K562 (cell line): ENCODE data around the gene KANK2. TPM values are rescaled to one million over a fixed set of nuclear protein-coding genes. Genes with fewer than 3 reads are reported as not detected.

ENCODE experiments used
- CBFA2T2 ChIP-seq: fragments of 450-650 bp; conservative IDR thresholded peaks from 2 replicates; pipeline ENCODE4 v1.6.1; 2017; ENCODE audit warnings: mild to moderate bottlenecking
- ELK1 ChIP-seq: sonication (generic); formaldehyde crosslinking; IDR thresholded peaks from 2 replicates; pipeline ENCODE4 v1.8.1; 2022; ENCODE audit warnings: missing genetic modification reagents
- GABPB1 ChIP-seq: sonication (generic); formaldehyde crosslinking; IDR thresholded peaks from 2 replicates; pipeline ENCODE4 v1.8.0; 2022; ENCODE audit warnings: mild to moderate bottlenecking, missing genetic modification reagents
- GATA2 ChIP-seq: sonication (generic); formaldehyde crosslinking; IDR thresholded peaks from 2 replicates; pipeline ENCODE4 v1.4.0; 2020; ENCODE audit warnings: mild to moderate bottlenecking, missing genetic modification reagents
- IRF2 ChIP-seq: sonication (generic); formaldehyde crosslinking; IDR thresholded peaks from 2 replicates; pipeline ENCODE4 v1.8.1; 2022; ENCODE audit warnings: mild to moderate bottlenecking, missing genetic modification reagents
- KLF1 ChIP-seq: fragments of 450-650 bp; IDR thresholded peaks from 2 replicates; pipeline ENCODE4 v1.6.1; 2016; ENCODE audit warnings: missing genetic modification characterization, missing compliant biosample characterization
- LCOR ChIP-seq: sonication (generic); formaldehyde crosslinking; IDR thresholded peaks from 2 replicates; pipeline ENCODE4 v1.8.0; 2022; ENCODE audit warnings: mild to moderate bottlenecking, missing genetic modification reagents
- MAX ChIP-seq: sonication (generic); formaldehyde crosslinking; IDR thresholded peaks from 2 replicates; pipeline ENCODE4 v1.9.0; 2022; ENCODE audit warnings: mild to moderate bottlenecking, missing genetic modification reagents
- MXD1 ChIP-seq: fragments of 250-450 bp; sonication (Bioruptor Pico); IDR thresholded peaks from 2 replicates; pipeline ENCODE4 v1.8.0; 2021; ENCODE audit warnings: borderline replicate concordance, mild to moderate bottlenecking, moderate library complexity; ENCODE audit not compliant: poor library complexity, severe bottlenecking
- RBM14 ChIP-seq: fragments of 200-400 bp; formaldehyde crosslinking; IDR thresholded peaks from 2 replicates; pipeline ENCODE4 v1.6.1; 2018; ENCODE audit warnings: low read depth, mild to moderate bottlenecking, low read length, moderate library complexity, borderline replicate concordance; ENCODE audit not compliant: insufficient read depth
- VEZF1 ChIP-seq: fragments of 200-800 bp; sonication (Bioruptor generic); IDR thresholded peaks from 2 replicates; pipeline ENCODE4 v1.6.1; 2017; ENCODE audit warnings: missing genetic modification characterization, missing compliant biosample characterization
- ZNF583 ChIP-seq: fragments of 250-450 bp; sonication (Bioruptor Pico); IDR thresholded peaks from 2 replicates; pipeline ENCODE4 v1.4.0; 2020
- polyA plus RNA-seq, 8 experiments: library from polyadenylated mRNA; depleted of rRNA in 4 of 8; stranded (reverse) in 5 of 8; unstranded in 3 of 8; fragments of >200 nt; fragmentation: Nextera tagmentation in 2 of 8; fragmentation: Illumina TruSeq in 1 of 8; extraction: Ambion mirVana in 2 of 8; extraction: Trizol in 1 of 8; gene quantifications; 2 replicates each; pipeline versions ENCODE4 v1.2.1 to v1.2.3, GENCODE V29; 2011 to 2014; ENCODE audit warnings: inconsistent platforms in 1 of 8, missing spikeins in 1 of 8
- total RNA-seq, 7 experiments: library from RNA; depleted of rRNA in 6 of 7; stranded (reverse); fragments of >200 nt in 6 of 7; fragmentation: Illumina TruSeq in 2 of 7; extraction: Trizol in 2 of 7; gene quantifications; 2 replicates each; pipeline versions ENCODE4 v1.2.1 to v1.2.3, GENCODE V29; 2011 to 2021; ENCODE audit warnings: low replicate concordance in 1 of 7
- TF ChIP-seq, protein P1 (sequence below), 2 experiments: fragments of 450-650 bp in 1 of 2; sonication (generic) in 1 of 2; formaldehyde crosslinking in 1 of 2; IDR thresholded peaks in 1 of 2; conservative IDR thresholded peaks in 1 of 2; 2 replicates each; pipeline versions ENCODE4 v1.6.1 to v1.8.1; 2016 to 2023; ENCODE audit warnings: mild to moderate bottlenecking in 2 of 2, moderate library complexity in 2 of 2, inconsistent platforms in 1 of 2, missing genetic modification reagents in 1 of 2
- TF ChIP-seq, protein P2 (sequence below), 2 experiments: IDR thresholded peaks; 2 replicates each; pipeline ENCODE4 v1.6.1; 2011; ENCODE audit warnings: borderline replicate concordance in 1 of 2, control low read depth in 1 of 2, low read depth in 1 of 2, low read length in 1 of 2, mild to moderate bottlenecking in 1 of 2, mixed read lengths in 1 of 2, moderate library complexity in 1 of 2; ENCODE audit not compliant: insufficient read depth in 1 of 2, insufficient read length in 1 of 2, poor library complexity in 1 of 2, severe bottlenecking in 1 of 2; ENCODE audit errors: extremely low read depth in 1 of 2
- TF ChIP-seq, protein P3 (sequence below): fragments of 450-650 bp; IDR thresholded peaks from 2 replicates; pipeline ENCODE4 v1.6.1; 2016; ENCODE audit warnings: antibody characterized with exemption

Gene KANK2
- total and polyA plus RNA-seq, 9 of the 15 experiments (the other 6 are each of a cell fraction or from before 2014, with no cell fraction given), result 4.4 to 47.8 (median 21.3) TPM

DNA sequence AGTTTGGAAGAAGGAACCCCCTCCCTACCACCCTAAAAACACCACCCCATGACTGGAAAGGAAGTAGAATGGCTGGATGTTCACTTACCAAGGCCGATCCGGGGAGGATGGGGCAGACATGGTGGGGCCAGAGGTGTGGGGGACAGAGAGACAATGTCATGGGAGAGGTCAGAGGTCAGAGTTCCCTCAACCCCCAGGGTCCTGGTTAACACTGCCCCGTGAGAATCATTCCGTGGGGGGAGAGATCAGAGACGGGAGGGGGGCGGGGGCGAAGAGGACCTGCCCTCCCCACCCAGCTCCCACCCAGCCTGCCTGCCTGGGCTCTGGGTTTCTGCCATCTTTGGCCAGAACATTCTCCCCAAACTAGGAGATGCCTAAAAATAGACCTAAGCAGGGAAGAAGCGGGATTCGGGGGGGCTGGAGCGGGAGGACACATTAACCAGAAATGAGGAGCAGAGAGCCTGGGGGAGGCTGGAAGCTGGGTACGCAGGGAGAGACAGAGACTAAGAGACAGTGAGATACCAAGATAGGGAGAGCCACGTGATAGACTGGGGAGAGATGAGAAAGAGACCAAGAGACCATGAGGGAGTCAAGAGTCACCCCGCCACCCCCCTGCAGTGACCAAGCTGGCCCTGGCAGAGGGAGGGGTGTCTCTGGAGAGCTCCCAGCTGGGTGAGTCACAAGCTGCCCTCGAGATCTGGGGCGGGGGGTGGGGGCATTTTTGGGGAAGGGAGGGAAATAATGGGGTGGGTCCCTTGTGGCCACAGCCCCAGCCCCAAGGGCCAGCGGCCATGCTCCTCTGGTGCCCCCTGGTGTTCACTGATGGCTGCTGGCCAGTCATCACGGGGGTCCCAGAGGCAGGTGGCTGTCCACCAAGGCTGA lies 6.1 kb upstream of the KANK2 start (continued):
- TF ChIP-seq, protein P1, sequence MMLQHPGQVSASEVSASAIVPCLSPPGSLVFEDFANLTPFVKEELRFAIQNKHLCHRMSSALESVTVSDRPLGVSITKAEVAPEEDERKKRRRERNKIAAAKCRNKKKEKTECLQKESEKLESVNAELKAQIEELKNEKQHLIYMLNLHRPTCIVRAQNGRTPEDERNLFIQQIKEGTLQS (IDR thresholded peaks at IDR 0.05), result peak; percentile 56
- TF ChIP-seq, protein P1 (CRISPR knock-in tag; conservative IDR thresholded peaks at IDR 0.05), result no peak
- TF ChIP-seq ELK1 (CRISPR knock-in tag), result no peak
- TF ChIP-seq, protein P2, sequence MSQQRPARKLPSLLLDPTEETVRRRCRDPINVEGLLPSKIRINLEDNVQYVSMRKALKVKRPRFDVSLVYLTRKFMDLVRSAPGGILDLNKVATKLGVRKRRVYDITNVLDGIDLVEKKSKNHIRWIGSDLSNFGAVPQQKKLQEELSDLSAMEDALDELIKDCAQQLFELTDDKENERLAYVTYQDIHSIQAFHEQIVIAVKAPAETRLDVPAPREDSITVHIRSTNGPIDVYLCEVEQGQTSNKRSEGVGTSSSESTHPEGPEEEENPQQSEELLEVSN (IDR thresholded peaks at IDR 0.05; ENCODE audit: borderline replicate concordance in 1 of 2, extremely low read depth in 1 of 2, insufficient read depth in 1 of 2, insufficient read length in 1 of 2, low read depth in 1 of 2, low read length in 1 of 2, poor library complexity in 1 of 2, severe bottlenecking in 1 of 2), result peak in 1 of 2 experiments; percentile 29
- peak; percentile 27; the same call in 1 of the 2 replicates for TF ChIP-seq GATA2 (CRISPR knock-in tag)
- peak; percentile 96 for TF ChIP-seq VEZF1
- TF ChIP-seq GABPB1, result no peak
- no peak for TF ChIP-seq KLF1 (tag)
- 0 out of 2 replicates have a peak, but pooled peaks have one; percentile 26 for TF ChIP-seq CBFA2T2
- no peak for TF ChIP-seq IRF2
- TF ChIP-seq, protein P3, sequence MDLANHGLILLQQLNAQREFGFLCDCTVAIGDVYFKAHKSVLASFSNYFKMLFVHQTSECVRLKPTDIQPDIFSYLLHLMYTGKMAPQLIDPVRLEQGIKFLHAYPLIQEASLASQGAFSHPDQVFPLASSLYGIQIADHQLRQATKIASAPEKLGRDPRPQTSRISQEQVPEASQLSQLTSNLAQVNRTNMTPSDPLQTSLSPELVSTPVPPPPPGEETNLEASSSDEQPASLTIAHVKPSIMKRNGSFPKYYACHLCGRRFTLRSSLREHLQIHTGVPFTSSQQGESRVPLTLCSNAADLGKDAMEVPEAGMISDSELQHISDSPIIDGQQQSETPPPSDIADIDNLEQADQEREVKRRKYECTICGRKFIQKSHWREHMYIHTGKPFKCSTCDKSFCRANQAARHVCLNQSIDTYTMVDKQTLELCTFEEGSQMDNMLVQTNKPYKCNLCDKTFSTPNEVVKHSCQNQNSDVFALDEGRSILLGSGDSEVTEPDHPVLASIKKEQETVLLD, result no peak
- no peak for TF ChIP-seq MXD1 (CRISPR knock-in tag)
- no peak for TF ChIP-seq ZNF583 (CRISPR knock-in tag)
- TF ChIP-seq RBM14, result no peak
- TF ChIP-seq LCOR, result peak; percentile 34; the same call in 1 of the 2 replicates
- TF ChIP-seq MAX (CRISPR knock-in tag), result no peak; the same call in 1 of the 2 replicates
